ENCODE data around the gene MAST4. TPM values are rescaled to one million over a fixed set of nuclear protein-coding genes. Genes with fewer than 3 reads are reported as not detected.
A peak's percentile ranks its signal among the peaks of the same experiment; 100 is the strongest.

The MAST4 gene
- polyA plus RNA-seq, 1 donor (not counting 4 experiments of a cell fraction or from before 2014, with no cell fraction given), result 19.8 TPM

DNA sequence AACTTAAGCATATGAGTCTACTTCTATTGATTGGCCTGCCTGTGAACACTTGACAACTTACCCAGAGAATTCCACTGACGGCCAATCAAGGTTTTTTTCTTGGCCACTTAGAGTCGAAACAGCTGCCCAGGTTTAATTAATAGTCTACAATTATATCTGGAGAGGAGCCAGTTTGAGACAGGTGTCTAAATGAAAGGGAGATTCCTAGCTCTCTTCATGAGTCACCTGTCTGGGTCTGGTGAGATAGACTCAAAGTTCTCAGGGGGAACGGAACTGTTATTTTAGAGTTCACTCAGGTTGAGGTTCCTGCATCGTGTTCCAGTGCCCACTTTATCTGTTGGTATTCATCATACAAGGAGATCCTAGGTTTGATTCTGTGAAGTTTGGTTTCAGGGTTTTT lies 489.4 kb downstream of the MAST4 start:
- no peak overlapping the region for H3K4me3 ChIP-seq (ENCODE audit: control insufficient read depth in 2 of 3, extremely low read depth in 1 of 3, insufficient read depth in 2 of 3, low read depth in 1 of 3, low read length in 3 of 3)
- TF ChIP-seq CTCF (optimal IDR thresholded peaks at IDR 0.05 in 1 of 3, IDR thresholded peaks at IDR 0.05 in 1 of 3, conservative IDR thresholded peaks at IDR 0.05 in 1 of 3; ENCODE audit: extremely low read depth in 1 of 3, insufficient read depth in 2 of 3, low read length in 3 of 3) (no peak), EZH2 (IDR thresholded peaks at IDR 0.05; ENCODE audit: low read length) (no peak)
- no peak overlapping the region for H3K4me2 ChIP-seq (ENCODE audit: control insufficient read depth, extremely low read depth, insufficient read depth, low read depth, low read length)
- DNase-seq (ENCODE audit: low read depth, low spot score) (no peak), FAIRE-seq (no peak)
- H3K27ac ChIP-seq (ENCODE audit: control insufficient read depth, insufficient read depth, low read length), result no peak overlapping the region
- peaks cover 0 to 2% of the 10 kb centered on the region in 2 experiments for H3K36me3 ChIP-seq (ENCODE audit: control insufficient read depth in 2 of 2, extremely low read depth in 1 of 2, insufficient read depth in 2 of 2, low read length in 2 of 2)
- H3K79me2 ChIP-seq (ENCODE audit: control insufficient read depth, insufficient read depth, low read length), result peaks cover 23% of the 10 kb centered on the region
- H3K9ac ChIP-seq (ENCODE audit: control insufficient read depth, extremely low read depth, insufficient read depth, low read length), result no peak overlapping the region
- dilution Hi-C loops (cut with MboI; ENCODE audit: extremely low pct_ligation_motif_present, low sequenced_read_pairs), result no loop called here
- H3K4me1 ChIP-seq (ENCODE audit: control insufficient read depth, extremely low read depth, insufficient read depth, low read length), result peaks cover 6% of the 10 kb centered on the region
- H2AFZ ChIP-seq (ENCODE audit: control insufficient read depth, low read length), result no peak overlapping the region
- H4K20me1 ChIP-seq (ENCODE audit: control insufficient read depth, extremely low read depth, insufficient read depth, low read length), result no peaks in the 10 kb centered on the region
- H3K27me3 ChIP-seq (ENCODE audit: control insufficient read depth, extremely low read depth, insufficient read depth, low read length), result no peaks in the 10 kb centered on the region
- no peaks in the 10 kb centered on the region for H3K9me1 ChIP-seq (ENCODE audit: control insufficient read depth, extremely low read depth, insufficient read depth, low read length)
- no peaks in the 10 kb centered on the region for H3K9me3 ChIP-seq (ENCODE audit: control insufficient read depth, low read depth, low read length)

DNA sequence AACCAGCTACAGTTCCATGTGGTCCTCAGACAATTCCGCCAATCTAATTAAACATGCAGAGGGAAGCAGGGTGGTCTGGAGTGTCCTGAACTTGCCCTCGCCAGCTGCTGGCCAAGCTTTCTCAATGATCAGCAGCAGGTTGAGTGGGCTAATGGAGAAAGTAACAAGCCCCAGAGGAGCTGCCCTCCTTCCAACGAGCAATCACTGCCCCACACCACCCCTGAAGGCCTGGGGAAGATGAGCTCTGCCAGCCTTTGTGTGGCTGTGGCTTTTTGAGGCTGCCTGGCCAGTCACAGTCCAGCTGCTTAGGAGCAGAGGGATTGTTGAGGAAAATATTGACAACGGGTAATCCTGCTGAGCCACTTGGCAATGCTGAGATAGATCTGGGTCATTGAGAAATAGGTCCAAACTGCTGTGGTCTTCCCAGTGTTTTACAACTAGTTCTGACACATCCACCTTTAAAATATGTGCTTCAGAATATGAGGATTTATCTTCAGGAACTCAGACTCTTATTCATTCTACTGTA lies 493.1 kb downstream of the MAST4 start:
- dilution Hi-C loops (cut with MboI; ENCODE audit: extremely low pct_ligation_motif_present, low sequenced_read_pairs), result no loop called here
- Histone ChIP-seq H3K4me1 (ENCODE audit: control insufficient read depth, extremely low read depth, insufficient read depth, low read length) (peaks cover 16% of the 10 kb centered on the region), H4K20me1 (ENCODE audit: control insufficient read depth, extremely low read depth, insufficient read depth, low read length) (no peaks in the 10 kb centered on the region), H3K79me2 (ENCODE audit: control insufficient read depth, insufficient read depth, low read length) (peaks cover 23% of the 10 kb centered on the region), H3K9me1 (ENCODE audit: control insufficient read depth, extremely low read depth, insufficient read depth, low read length) (no peaks in the 10 kb centered on the region), H3K9me3 (ENCODE audit: control insufficient read depth, low read depth, low read length) (no peaks in the 10 kb centered on the region), H3K27me3 (ENCODE audit: control insufficient read depth, extremely low read depth, insufficient read depth, low read length) (no peaks in the 10 kb centered on the region), H3K27ac (ENCODE audit: control insufficient read depth, insufficient read depth, low read length) (peak overlapping the region; percentile 45), H3K4me2 (ENCODE audit: control insufficient read depth, extremely low read depth, insufficient read depth, low read depth, low read length) (no peak overlapping the region), H3K9ac (ENCODE audit: control insufficient read depth, extremely low read depth, insufficient read depth, low read length) (no peak overlapping the region), H3K36me3 (ENCODE audit: control insufficient read depth in 2 of 2, extremely low read depth in 1 of 2, insufficient read depth in 2 of 2, low read length in 2 of 2) (peaks cover 2 to 9% of the 10 kb centered on the region in 2 experiments), H3K4me3 (ENCODE audit: control insufficient read depth in 2 of 3, extremely low read depth in 1 of 3, insufficient read depth in 2 of 3, low read depth in 1 of 3, low read length in 3 of 3) (no peak overlapping the region), H2AFZ (ENCODE audit: control insufficient read depth, low read length) (no peak overlapping the region)
- DNase-seq (ENCODE audit: low read depth, low spot score) (no peak), FAIRE-seq (no peak)
- TF ChIP-seq EZH2 (IDR thresholded peaks at IDR 0.05; ENCODE audit: low read length), result no peak
- TF ChIP-seq CTCF (optimal IDR thresholded peaks at IDR 0.05 in 1 of 3, IDR thresholded peaks at IDR 0.05 in 1 of 3, conservative IDR thresholded peaks at IDR 0.05 in 1 of 3; ENCODE audit: extremely low read depth in 1 of 3, insufficient read depth in 2 of 3, low read length in 3 of 3), result no peak

Data from keratinocyte (primary cell).